HG03095 (cell line): ENCODE results near the gene LRRTM4.

ENCODE experiments used
- ATAC-seq: cut with Tn5 transposase; IDR thresholded peaks from one replicate; pipeline ENCODE4 v1.9.1; 2021; ENCODE audit warnings: moderate library complexity; ENCODE audit not compliant: unreplicated experiment

The LRRTM4 gene

GRCh38 chr2:76930056-76930744 lies 592.0 kb downstream of the LRRTM4 start:
- ATAC-seq: no peak

- no peak for ATAC-seq
These were observed 594.1 kb downstream of the LRRTM4 start for GRCh38 chr2:76928026-76928425.

GRCh38 chr2:76921006-76921405 lies 601.2 kb downstream of the LRRTM4 start:
- no peak for ATAC-seq

GRCh38 chr2:76895469-76895868 lies 626.7 kb downstream of the LRRTM4 start:
- ATAC-seq: no peak

- no peak for ATAC-seq
These were observed 651.6 kb downstream of the LRRTM4 start for GRCh38 chr2:76870581-76870980.

- ATAC-seq: no peak
These were observed 652.2 kb downstream of the LRRTM4 start for GRCh38 chr2:76870011-76870410.

- ATAC-seq: no peak
These were observed 654.3 kb downstream of the LRRTM4 start for GRCh38 chr2:76867854-76868253.

- ATAC-seq: no peak
These were observed 655.7 kb downstream of the LRRTM4 start for GRCh38 chr2:76866464-76866863.

GRCh38 chr2:76862901-76863300 lies 659.3 kb downstream of the LRRTM4 start:
- ATAC-seq: no peak

- no peak for ATAC-seq
These were observed 660.5 kb downstream of the LRRTM4 start for GRCh38 chr2:76861708-76862107.

GRCh38 chr2:76851000-76851399 lies 671.2 kb downstream of the LRRTM4 start:
- ATAC-seq: no peak

- no peak for ATAC-seq
These were observed 673.1 kb downstream of the LRRTM4 start for GRCh38 chr2:76849086-76849485.

GRCh38 chr2:76839826-76840225 lies 682.4 kb downstream of the LRRTM4 start:
- no peak for ATAC-seq

GRCh38 chr2:76829374-76830234 lies 692.6 kb downstream of the LRRTM4 start:
- ATAC-seq: no peak

- ATAC-seq: no peak
These were observed 695.5 kb downstream of the LRRTM4 start for GRCh38 chr2:76826691-76827090.

GRCh38 chr2:76825140-76825970 lies 696.8 kb downstream of the LRRTM4 start:
- no peak for ATAC-seq

- ATAC-seq: no peak
These were observed 700.4 kb downstream of the LRRTM4 start for GRCh38 chr2:76821731-76822130.

- ATAC-seq: no peak
These were observed 709.1 kb downstream of the LRRTM4 start for GRCh38 chr2:76813084-76813483.

GRCh38 chr2:76812156-76812555 lies 710.0 kb downstream of the LRRTM4 start:
- no peak for ATAC-seq

GRCh38 chr2:76809136-76809535 lies 713.0 kb downstream of the LRRTM4 start:
- no peak for ATAC-seq

- ATAC-seq: no peak
These were observed 713.4 kb downstream of the LRRTM4 start for GRCh38 chr2:76808732-76809131.
